CD4-positive, alpha-beta T cell (primary cell): ENCODE results near the gene CRX. TPM values are rescaled to one million over a fixed set of nuclear protein-coding genes. Genes with fewer than 3 reads are reported as not detected.

Experiments
- ATAC-seq: fragments of 200-7000 bp; cut with Tn5 transposase; one replicate; pipeline ENCODE4 v1.10.0; 2022; ENCODE audit warnings: mild to moderate bottlenecking; ENCODE audit not compliant: poor library complexity
- CTCF ChIA-PET: fragments of 350-600 bp; sonication (Branson Sonifier 250); formaldehyde crosslinking; loops from one replicate; lab custom pipeline; 2021; ENCODE audit warnings: antibody characterized with exemption, inconsistent platforms; lab: Charles Lee
- POLR2A ChIA-PET: fragments of 350-600 bp; sonication (Branson Sonifier 250); formaldehyde crosslinking; loops from one replicate; lab custom pipeline; 2021; ENCODE audit warnings: antibody characterized with exemption, inconsistent platforms; lab: Charles Lee
- DNase-seq, 14 experiments: peaks; one replicate each; pipeline ENCODE4 v3.0.0-alpha.2; 2013 to 2020; ENCODE audit warnings: mixed read lengths in 2 of 14
- H3K27ac ChIP-seq, 2 donors: one replicate each; pipeline versions ENCODE4 v1.5.1 to v1.7.0; 2013; ENCODE audit warnings: low read length in 2 of 2, low read depth in 1 of 2, mild to moderate bottlenecking in 1 of 2
- H3K27me3 ChIP-seq, 2 experiments: 1 replicate in 1 of 2; 2 replicates in 1 of 2; pipeline versions ENCODE4 v1.6.1 to v1.7.0; 2013; ENCODE audit warnings: low read length in 2 of 2, control low read depth in 1 of 2, mild to moderate bottlenecking in 1 of 2, moderate library complexity in 1 of 2; ENCODE audit not compliant: insufficient read depth in 2 of 2, control insufficient read depth in 1 of 2
- H3K36me3 ChIP-seq: one replicate; pipeline ENCODE4 v1.6.1; 2013; ENCODE audit warnings: low read length, control low read depth; ENCODE audit not compliant: insufficient read depth
- H3K4me1 ChIP-seq: one replicate; pipeline ENCODE4 v1.6.1; 2013; ENCODE audit warnings: low read length, control low read depth; ENCODE audit not compliant: insufficient read depth
- H3K4me3 ChIP-seq: one replicate; pipeline ENCODE4 v1.5.1; 2013; ENCODE audit warnings: mild to moderate bottlenecking, low read length, moderate library complexity
- H3K9me3 ChIP-seq, 2 experiments: 1 replicate in 1 of 2; 2 replicates in 1 of 2; pipeline versions ENCODE4 v1.6.1 to v1.7.0; 2013; ENCODE audit warnings: low read length in 2 of 2, mild to moderate bottlenecking in 2 of 2, control low read depth in 1 of 2, moderate library complexity in 1 of 2; ENCODE audit not compliant: control insufficient read depth in 1 of 2, insufficient read depth in 1 of 2
- H3K27ac Mint-ChIP-seq: one replicate; pipeline ENCODE4 v1.8.0; 2020; ENCODE audit warnings: mixed read lengths
- H3K27me3 Mint-ChIP-seq: one replicate; pipeline ENCODE4 v1.8.0; 2021; ENCODE audit warnings: mixed read lengths
- H3K36me3 Mint-ChIP-seq: one replicate; pipeline ENCODE4 v1.8.0; 2021; ENCODE audit warnings: low read depth, mixed read lengths
- H3K4me1 Mint-ChIP-seq: one replicate; pipeline ENCODE4 v1.8.0; 2021; ENCODE audit warnings: low read depth, mixed read lengths
- H3K4me3 Mint-ChIP-seq: one replicate; pipeline ENCODE4 v1.8.0; 2020; ENCODE audit warnings: mild to moderate bottlenecking, mixed read lengths
- H3K9me3 Mint-ChIP-seq: one replicate; pipeline ENCODE4 v1.8.0; 2020; ENCODE audit warnings: mixed read lengths
- CTCF ChIP-seq: fragments of 200-600 bp; IDR thresholded peaks from one replicate; pipeline ENCODE4 v1.8.0; 2022; ENCODE audit warnings: antibody characterized with exemption, mild to moderate bottlenecking
- intact Hi-C, 2 experiments: fragments of 100-400 bp; cut with DNase I in 1 of 2; cut with micrococcal nuclease in 1 of 2; formaldehyde crosslinking; loops; one replicate each; pipeline versions ENCODE4 v1.15.1 to v1.9.0; 2023 to 2025; cut with DNase I, micrococcal nuclease
- total RNA-seq, 174 experiments: library from RNA in 2 of 174; stranded (reverse) in 2 of 174; gene quantifications; one replicate each; pipeline ENCODE4 v1.2.3 and lab custom pipeline; 2021 to 2026

CRX gene
- total RNA-seq, 2 experiments from 2014 or later: not detected

GRCh38 chr19:47891923-47892666 lies 70.4 kb downstream of the CRX start:
- intact Hi-C loops: no loop called here
- Histone ChIP-seq H3K27me3 (no peaks in the 10 kb centered on the region), H3K9me3 (peaks cover 0 to 4% of the 10 kb centered on the region in 2 experiments), H3K4me1 (no peaks in the 10 kb centered on the region), H3K27ac (no peak overlapping the region), H3K4me3 (no peak overlapping the region), H3K36me3 (no peaks in the 10 kb centered on the region)
- no peaks in the 10 kb centered on the region for H3K27me3 Mint-ChIP-seq
- H3K9me3 Mint-ChIP-seq: no peaks in the 10 kb centered on the region
- ATAC-seq: no peak
- no peak overlapping the region for H3K4me3 Mint-ChIP-seq
- H3K27ac Mint-ChIP-seq: no peak overlapping the region
- ChIA-PET CTCF (no interaction called here), POLR2A (no interaction called here)
- no peaks in the 10 kb centered on the region for H3K36me3 Mint-ChIP-seq
- no peak for DNase-seq
- TF ChIP-seq CTCF: no peak
- H3K4me1 Mint-ChIP-seq: no peaks in the 10 kb centered on the region

Other genes with a start within 250 kb of the CRX start
- gene ZNF541, start 248.8 kb upstream of the CRX start, total RNA-seq: under 1 TPM; 0.81 to 0.88 TPM
- gene BICRA, start 212.8 kb upstream of the CRX start, total RNA-seq: 10 to 100 TPM; 21.2 to 22.0 TPM
- under 1 TPM in 1 of 2 experiments, not detected in 1; 0.16 TPM for gene EHD2, start 108.5 kb upstream of the CRX start, total RNA-seq
- gene NOP53, start 76.4 kb upstream of the CRX start, total RNA-seq: 1,000 to 10,000 TPM; 1,074 to 1,154 TPM
- 10 to 100 TPM; 71.6 TPM for gene SELENOW, start 43.2 kb upstream of the CRX start, total RNA-seq
- not detected for gene TPRX1, start 17.4 kb upstream of the CRX start, total RNA-seq
- gene TPRX2, start 37.3 kb downstream of the CRX start, total RNA-seq: not detected
- not detected for gene SULT2A1, start 64.4 kb downstream of the CRX start, total RNA-seq
- not detected for gene BSPH1, start 170.2 kb downstream of the CRX start, total RNA-seq
- not detected for gene ELSPBP1, start 172.7 kb downstream of the CRX start, total RNA-seq
- gene CABP5, start 222.1 kb downstream of the CRX start, total RNA-seq: not detected